ENCODE results near the gene CADM1.

CADM1 gene

GRCh38 chr11:115168229-115168671, 336.0 kb downstream of the CADM1 start:
- DNase-seq = no peak

GRCh38 chr11:115167456-115167855, 336.8 kb downstream of the CADM1 start:
- no peak for DNase-seq

- DNase-seq = peak; percentile 9
Measured at GRCh38 chr11:115166820-115167219, 337.4 kb downstream of the CADM1 start.

- peak; percentile 56 for DNase-seq
Measured at GRCh38 chr11:115164774-115165173, 339.4 kb downstream of the CADM1 start.

GRCh38 chr11:115162919-115163318, 341.3 kb downstream of the CADM1 start:
- no peak for DNase-seq

- DNase-seq = no peak
Measured at GRCh38 chr11:115161876-115162275, 342.3 kb downstream of the CADM1 start.

- no peak for DNase-seq
Measured at GRCh38 chr11:115159207-115159606, 345.0 kb downstream of the CADM1 start.

GRCh38 chr11:115158053-115158452, 346.2 kb downstream of the CADM1 start:
- DNase-seq = no peak

- DNase-seq = no peak
Measured at GRCh38 chr11:115157247-115157646, 347.0 kb downstream of the CADM1 start.

- DNase-seq = no peak
Measured at GRCh38 chr11:115155978-115156377, 348.2 kb downstream of the CADM1 start.

GRCh38 chr11:115155320-115155719, 348.9 kb downstream of the CADM1 start:
- no peak for DNase-seq

GRCh38 chr11:115154355-115154736, 349.9 kb downstream of the CADM1 start:
- no peak for DNase-seq

- DNase-seq = no peak
Measured at GRCh38 chr11:115153731-115154354, 350.4 kb downstream of the CADM1 start.

GRCh38 chr11:115153135-115153534, 351.1 kb downstream of the CADM1 start:
- no peak for DNase-seq

- no peak for DNase-seq
Measured at GRCh38 chr11:115151010-115151409, 353.2 kb downstream of the CADM1 start.

GRCh38 chr11:115148691-115149090, 355.5 kb downstream of the CADM1 start:
- DNase-seq = no peak

- no peak for DNase-seq
Measured at GRCh38 chr11:115148101-115148500, 356.1 kb downstream of the CADM1 start.

GRCh38 chr11:115147243-115147807, 356.9 kb downstream of the CADM1 start:
- DNase-seq = no peak

GRCh38 chr11:115146425-115146824, 357.8 kb downstream of the CADM1 start:
- no peak for DNase-seq

- DNase-seq = no peak
Measured at GRCh38 chr11:115145324-115145723, 358.9 kb downstream of the CADM1 start.

GRCh38 chr11:115144914-115145313, 359.3 kb downstream of the CADM1 start:
- DNase-seq = peak; percentile 28

GRCh38 chr11:115144014-115144413, 360.2 kb downstream of the CADM1 start:
- DNase-seq = no peak

- no peak for DNase-seq
Measured at GRCh38 chr11:115141231-115142114, 362.7 kb downstream of the CADM1 start.

GRCh38 chr11:115135936-115136335, 368.3 kb downstream of the CADM1 start:
- no peak for DNase-seq
